KOPT-K1 (cell line): ENCODE data around the gene AMPD3.

Experiments
- H3K27ac ChIP-seq: fragments of 200-600 bp; sonication (generic); 2 replicates; pipeline ENCODE4 v1.5.1; 2016; ENCODE audit warnings: antibody characterized with exemption, mild to moderate bottlenecking, low read depth, low read length; ENCODE audit not compliant: poor library complexity, severe bottlenecking
- H3K36me3 ChIP-seq: fragments of 200-600 bp; sonication (generic); 2 replicates; pipeline ENCODE4 v1.5.1; 2017; ENCODE audit warnings: antibody characterized with exemption, mild to moderate bottlenecking, low read length, moderate library complexity; ENCODE audit not compliant: insufficient read depth
- H3K9me3 ChIP-seq: fragments of 200-600 bp; sonication (generic); 2 replicates; pipeline ENCODE4 v1.5.1; 2017; ENCODE audit warnings: antibody characterized with exemption, low read length, mild to moderate bottlenecking; ENCODE audit not compliant: insufficient read depth, poor library complexity, severe bottlenecking

Gene AMPD3

DNA sequence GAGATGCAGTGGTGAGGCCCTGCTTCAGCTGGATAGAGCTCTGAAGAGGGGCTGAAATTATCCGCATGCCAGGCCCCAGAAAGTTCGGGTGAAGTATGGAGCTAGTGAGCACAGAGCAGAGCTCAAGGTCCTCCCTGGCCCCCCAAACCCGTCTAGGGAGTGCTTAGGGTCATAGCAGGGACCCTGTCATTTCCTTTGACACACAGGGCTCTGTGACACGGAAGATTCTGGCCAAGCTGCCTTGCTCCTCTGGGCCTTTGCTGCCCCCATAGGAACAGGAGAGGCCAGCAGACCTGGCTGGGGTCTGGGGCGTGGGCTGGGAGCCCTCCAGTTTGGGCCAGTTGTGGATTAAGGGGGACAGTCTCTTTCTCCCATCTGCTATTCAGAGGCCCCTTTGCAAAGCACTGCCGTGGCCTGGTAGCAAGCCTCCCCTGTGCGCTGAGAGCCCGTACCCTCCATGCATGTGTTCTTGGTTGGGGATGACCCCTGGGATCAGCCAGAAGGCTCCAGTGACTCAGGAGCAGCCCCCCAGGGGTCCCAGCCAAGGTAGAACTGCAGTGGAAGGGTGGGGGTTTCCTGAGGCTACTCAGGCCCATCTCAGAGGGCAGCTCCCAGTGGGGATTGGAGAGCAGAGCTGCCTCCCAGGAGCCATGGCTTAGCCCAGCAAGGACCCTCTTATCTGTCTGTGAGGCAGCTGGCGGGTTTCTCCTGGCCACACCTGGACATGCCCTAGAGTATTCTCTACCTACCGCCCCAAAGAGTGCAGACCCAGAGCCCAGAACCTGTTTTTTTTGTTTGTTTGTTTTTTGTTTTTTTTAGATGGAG lies 43.6 kb downstream of the AMPD3 start:
- H3K36me3 ChIP-seq, result peaks cover 95% of the 10 kb centered on the region
- no peaks in the 10 kb centered on the region for H3K9me3 ChIP-seq
- no peak overlapping the region for H3K27ac ChIP-seq

DNA sequence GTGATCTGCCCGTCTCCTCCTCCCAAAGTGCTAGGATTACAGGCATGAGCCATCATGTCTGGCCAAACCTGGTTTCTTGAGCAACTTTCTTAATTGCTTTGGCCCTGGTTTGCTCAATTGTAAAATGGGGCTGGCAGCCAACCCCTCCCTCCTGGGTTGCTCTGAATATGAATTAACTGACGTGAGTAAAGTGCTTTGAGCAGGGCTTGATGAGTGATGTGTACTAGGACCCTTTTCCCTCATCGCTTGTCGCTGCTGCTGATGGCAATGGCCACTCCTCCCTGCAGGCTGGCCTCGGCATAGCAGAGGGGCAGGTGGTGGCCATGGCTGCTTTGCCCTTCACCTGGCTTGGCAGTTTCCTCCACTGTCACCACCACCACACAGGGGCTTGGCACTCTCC lies 44.4 kb downstream of the AMPD3 start:
- no peak overlapping the region for H3K27ac ChIP-seq
- peaks cover 96% of the 10 kb centered on the region for H3K36me3 ChIP-seq
- no peaks in the 10 kb centered on the region for H3K9me3 ChIP-seq

- H3K9me3 ChIP-seq, result no peaks in the 10 kb centered on the region
- H3K27ac ChIP-seq, result no peak overlapping the region
- peaks cover 96% of the 10 kb centered on the region for H3K36me3 ChIP-seq
Observed at GRCh38 chr11:10499874-10500601, 45.0 kb downstream of the AMPD3 start.

- Histone ChIP-seq H3K36me3 (peaks cover 96% of the 10 kb centered on the region), H3K27ac (no peak overlapping the region), H3K9me3 (no peaks in the 10 kb centered on the region)
Observed at GRCh38 chr11:10500757-10501684, 46.0 kb downstream of the AMPD3 start.

- H3K27ac ChIP-seq, result no peak overlapping the region
- H3K36me3 ChIP-seq, result peaks cover 96% of the 10 kb centered on the region
- no peaks in the 10 kb centered on the region for H3K9me3 ChIP-seq
Observed at GRCh38 chr11:10502065-10502680, 47.1 kb downstream of the AMPD3 start.

- Histone ChIP-seq H3K27ac (no peak overlapping the region), H3K9me3 (no peaks in the 10 kb centered on the region), H3K36me3 (peaks cover 92% of the 10 kb centered on the region)
Observed at GRCh38 chr11:10502770-10503169, 47.7 kb downstream of the AMPD3 start.

DNA sequence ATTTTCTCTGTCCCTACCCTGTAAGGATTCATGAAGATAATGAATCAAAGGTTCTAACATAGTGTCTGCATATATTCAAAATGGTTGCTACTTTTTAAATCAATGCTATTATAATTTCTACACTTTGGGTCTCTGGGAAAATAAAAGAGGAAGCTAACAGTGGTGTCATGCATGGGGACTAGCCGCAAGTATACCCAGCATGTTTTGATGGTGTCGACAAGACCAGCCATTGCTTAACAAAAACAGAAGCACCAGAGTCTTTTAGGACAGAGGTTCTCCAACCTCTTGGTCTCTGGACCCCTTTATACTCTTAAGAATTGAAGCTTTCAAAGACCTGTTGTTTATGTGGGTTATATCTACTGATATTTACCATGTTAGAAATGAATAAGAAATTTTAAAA lies 48.2 kb downstream of the AMPD3 start:
- Histone ChIP-seq H3K27ac (no peak overlapping the region), H3K9me3 (no peaks in the 10 kb centered on the region), H3K36me3 (peaks cover 87% of the 10 kb centered on the region)

GRCh38 chr11:10503777-10504480 lies 48.9 kb downstream of the AMPD3 start:
- Histone ChIP-seq H3K27ac (no peak overlapping the region), H3K36me3 (peaks cover 80% of the 10 kb centered on the region), H3K9me3 (no peaks in the 10 kb centered on the region)

GRCh38 chr11:10504490-10504889 lies 49.4 kb downstream of the AMPD3 start:
- H3K27ac ChIP-seq, result no peak overlapping the region
- H3K36me3 ChIP-seq, result peaks cover 75% of the 10 kb centered on the region
- H3K9me3 ChIP-seq, result no peaks in the 10 kb centered on the region

DNA sequence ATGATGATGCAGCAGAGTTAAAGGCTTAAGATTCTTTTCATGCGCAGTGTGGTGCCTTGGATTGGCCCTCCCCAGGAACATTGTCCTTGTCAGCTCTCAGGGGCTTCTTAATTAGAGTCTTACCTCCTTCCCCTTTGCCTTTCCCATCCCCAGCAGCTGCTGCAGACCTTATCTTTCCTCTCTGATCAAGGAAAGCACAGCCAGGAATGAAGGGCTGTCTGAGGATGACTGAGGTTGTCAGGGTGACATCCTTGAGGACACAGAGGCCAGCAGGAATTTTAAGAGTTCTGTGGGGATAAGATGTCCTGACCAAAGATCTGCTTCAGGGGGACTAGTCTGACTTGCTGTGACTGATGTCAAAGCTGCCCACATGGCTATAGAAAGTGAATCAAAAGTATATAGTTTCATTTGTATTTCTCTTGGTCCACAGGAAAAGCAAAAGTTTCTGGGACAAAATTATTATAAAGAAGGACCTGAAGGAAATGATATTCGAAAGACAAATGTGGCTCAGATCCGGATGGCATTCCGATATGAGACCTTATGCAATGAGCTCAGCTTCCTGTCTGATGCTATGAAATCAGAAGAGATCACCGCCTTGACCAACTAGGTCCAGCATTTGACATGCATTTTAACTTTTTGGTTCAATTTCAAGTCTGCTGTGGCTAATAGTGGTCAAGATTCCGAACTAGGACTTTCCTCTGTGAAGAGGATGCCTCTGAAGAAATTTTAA lies 50.4 kb downstream of the AMPD3 start:
- Histone ChIP-seq H3K36me3 (peaks cover 65% of the 10 kb centered on the region), H3K27ac (no peak overlapping the region), H3K9me3 (no peaks in the 10 kb centered on the region)

DNA sequence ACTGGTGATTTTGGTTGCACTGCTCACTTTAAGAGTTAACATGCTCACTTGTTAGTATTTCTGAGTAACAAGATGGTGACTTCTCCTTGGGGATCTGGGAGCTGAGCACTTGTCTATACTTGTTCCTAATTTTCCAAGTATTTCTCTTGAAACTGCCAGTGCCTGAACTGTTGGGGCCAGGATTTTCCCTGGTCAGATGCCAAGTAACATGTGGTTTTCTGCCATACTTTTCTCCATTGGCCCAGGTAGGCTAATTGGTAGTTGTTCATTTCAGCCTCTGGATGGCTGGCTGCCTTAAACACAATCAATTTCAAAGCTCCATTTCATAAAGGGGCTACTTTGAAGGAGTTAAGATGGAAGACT lies 50.9 kb downstream of the AMPD3 start:
- Histone ChIP-seq H3K36me3 (peaks cover 60% of the 10 kb centered on the region), H3K27ac (no peak overlapping the region), H3K9me3 (no peaks in the 10 kb centered on the region)

GRCh38 chr11:10511181-10511621 lies 56.1 kb downstream of the AMPD3 start:
- Histone ChIP-seq H3K36me3 (peaks cover 31% of the 10 kb centered on the region), H3K27ac (no peak overlapping the region), H3K9me3 (no peaks in the 10 kb centered on the region)

GRCh38 chr11:10514202-10514601 lies 59.1 kb downstream of the AMPD3 start:
- H3K27ac ChIP-seq, result no peak overlapping the region
- H3K9me3 ChIP-seq, result no peaks in the 10 kb centered on the region
- H3K36me3 ChIP-seq, result peaks cover 30% of the 10 kb centered on the region

GRCh38 chr11:10514709-10515108 lies 59.6 kb downstream of the AMPD3 start:
- Histone ChIP-seq H3K9me3 (no peaks in the 10 kb centered on the region), H3K27ac (no peak overlapping the region), H3K36me3 (peaks cover 35% of the 10 kb centered on the region)
